Activated CD8-positive, alpha-beta memory T cell treated with anti-CD3 and anti-CD28 coated beads, Interleukin-2, amount 50 U/mL, for 24 hours (primary cell): ENCODE results near the gene CTNNA3.

ENCODE experiments used
- DNase-seq: peaks from one replicate; pipeline ENCODE4 v3.0.0-alpha.2; 2020; ENCODE audit errors: extremely low read depth

CTNNA3 gene

DNA sequence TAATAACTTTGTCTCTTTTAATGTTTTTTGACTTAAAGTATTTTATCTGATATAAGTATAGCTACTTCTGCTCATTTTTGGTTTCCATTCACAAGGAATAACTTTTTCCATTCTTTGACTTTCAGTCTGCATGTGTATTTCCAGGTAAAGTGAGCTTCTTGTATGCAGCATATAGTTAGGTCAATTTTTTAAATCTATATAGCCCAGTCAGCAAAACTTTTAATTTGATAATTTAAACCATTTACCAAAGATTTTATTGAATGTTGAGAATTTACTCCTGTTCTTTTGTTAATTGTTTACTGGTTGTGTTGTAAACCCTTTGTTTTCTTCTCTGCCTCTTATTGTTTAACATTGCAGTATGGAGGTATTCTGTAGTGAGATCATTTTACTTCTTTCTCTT, 1467.1 kb downstream of the CTNNA3 start:
- no peak for DNase-seq

DNA sequence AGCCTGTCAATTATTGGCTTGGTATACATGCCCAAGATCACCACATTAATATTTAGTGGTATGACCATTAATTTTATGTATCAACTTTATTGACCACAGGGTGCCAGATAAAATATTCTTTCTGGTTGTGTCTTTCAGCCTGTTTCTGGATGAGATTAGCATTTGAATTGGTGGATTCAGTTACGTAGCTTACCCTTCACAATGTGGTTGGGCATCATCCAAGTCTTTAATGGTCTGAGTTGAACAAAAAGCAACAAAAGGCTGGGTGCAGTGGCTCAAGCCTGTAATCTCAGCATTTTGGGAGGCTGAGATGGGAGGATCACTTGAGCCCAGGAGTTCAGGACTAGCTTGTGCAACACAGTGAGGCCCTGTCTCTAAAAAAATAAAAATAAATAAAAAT, 1472.3 kb downstream of the CTNNA3 start:
- no peak for DNase-seq

GRCh38 chr10:66222462-66223046, 1473.4 kb downstream of the CTNNA3 start:
- DNase-seq = no peak

DNA sequence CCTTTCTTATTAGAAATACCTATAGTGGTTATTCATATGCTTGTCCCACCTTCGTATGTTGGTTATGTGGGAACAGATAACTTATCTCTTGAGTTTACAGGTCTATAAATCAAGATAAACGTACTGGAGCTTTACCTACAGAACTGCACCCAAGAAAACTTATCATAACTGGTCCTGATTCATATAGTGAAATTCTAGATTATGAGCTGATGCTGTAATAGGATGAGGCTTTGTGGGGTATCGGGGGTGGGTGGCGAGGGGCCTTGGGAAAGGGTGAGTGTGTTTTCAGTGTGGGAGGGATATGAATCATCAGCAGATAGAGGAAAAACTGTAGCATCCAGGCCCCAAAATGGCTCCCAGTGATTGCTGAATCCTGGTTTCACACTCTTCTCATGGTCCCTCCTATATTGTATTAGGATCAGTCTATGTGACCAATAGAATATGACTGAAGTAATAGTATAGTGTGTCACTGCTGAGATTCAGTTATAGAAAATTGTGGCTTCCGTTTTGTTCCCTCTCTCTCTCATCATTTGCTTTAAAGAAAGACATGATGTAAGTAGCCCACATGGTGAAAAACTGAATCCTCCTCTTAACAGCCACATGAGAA, 1476.9 kb downstream of the CTNNA3 start:
- DNase-seq = no peak

- no peak for DNase-seq
Observed at GRCh38 chr10:66218289-66218688, 1477.7 kb downstream of the CTNNA3 start.

- no peak for DNase-seq
Observed at GRCh38 chr10:66215920-66216319, 1480.1 kb downstream of the CTNNA3 start.

- DNase-seq = no peak
Observed at GRCh38 chr10:66214721-66215404, 1481.1 kb downstream of the CTNNA3 start.

- DNase-seq = no peak
Observed at GRCh38 chr10:66209025-66209424, 1487.0 kb downstream of the CTNNA3 start.

DNA sequence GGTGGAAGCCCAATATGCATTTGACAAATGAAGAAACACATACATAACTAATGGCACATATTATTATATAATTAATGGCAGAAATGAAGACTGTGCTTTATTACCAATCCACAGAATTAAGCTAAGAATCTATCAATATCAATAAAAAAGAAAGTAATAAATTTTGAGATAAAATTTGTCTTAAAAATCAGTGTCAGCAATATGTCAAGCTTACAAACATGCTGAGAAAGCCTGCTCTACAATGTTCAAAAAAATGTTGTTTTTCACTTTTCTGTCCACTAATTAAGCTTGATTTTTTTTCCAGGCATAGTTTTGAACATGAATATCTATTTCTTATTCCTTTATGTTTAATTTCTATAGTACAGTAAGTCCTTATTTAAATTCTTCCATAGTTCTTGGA, 1491.2 kb downstream of the CTNNA3 start:
- DNase-seq = no peak

DNA sequence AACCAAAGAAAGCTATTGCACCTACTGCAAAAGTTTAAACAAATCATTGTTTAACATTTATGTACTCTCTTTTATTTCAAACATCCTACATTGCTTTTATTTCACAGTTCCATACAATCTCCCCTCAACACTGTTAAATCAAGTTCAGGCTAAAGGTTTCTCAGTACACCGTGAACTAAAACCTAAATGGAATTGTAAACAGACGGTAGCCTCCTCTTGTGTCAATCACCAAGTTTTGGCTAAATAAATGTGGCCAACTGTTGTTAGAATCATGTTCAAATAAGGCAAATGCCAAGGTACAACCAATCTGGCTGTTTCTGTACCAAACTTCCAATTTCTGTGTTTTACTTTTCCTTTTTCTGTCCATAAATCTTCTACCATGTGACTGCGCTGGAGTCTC, 1493.9 kb downstream of the CTNNA3 start:
- DNase-seq = no peak

- DNase-seq = no peak
Observed at GRCh38 chr10:66192162-66192831, 1503.7 kb downstream of the CTNNA3 start.

DNA sequence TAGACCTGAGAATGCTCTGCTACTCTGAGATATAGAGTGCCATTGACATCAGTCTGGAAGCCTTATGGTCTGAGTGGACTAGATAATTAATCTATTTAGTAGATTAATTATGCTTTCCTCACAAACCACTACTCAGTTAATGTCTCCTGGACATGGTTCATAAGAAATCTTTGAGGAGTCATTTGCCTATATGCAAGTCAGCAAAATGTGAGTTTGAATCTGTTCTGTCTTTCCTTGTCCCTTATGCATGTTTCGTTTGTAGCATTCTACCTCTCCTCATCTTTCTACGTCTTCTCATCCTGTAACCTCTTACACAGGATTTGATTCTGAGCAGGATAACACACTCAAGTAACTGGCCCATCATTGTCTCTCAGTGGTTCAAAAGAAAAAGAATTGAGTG, 1505.6 kb downstream of the CTNNA3 start:
- DNase-seq = no peak

- no peak for DNase-seq
Observed at GRCh38 chr10:66189271-66189670, 1506.7 kb downstream of the CTNNA3 start.

DNA sequence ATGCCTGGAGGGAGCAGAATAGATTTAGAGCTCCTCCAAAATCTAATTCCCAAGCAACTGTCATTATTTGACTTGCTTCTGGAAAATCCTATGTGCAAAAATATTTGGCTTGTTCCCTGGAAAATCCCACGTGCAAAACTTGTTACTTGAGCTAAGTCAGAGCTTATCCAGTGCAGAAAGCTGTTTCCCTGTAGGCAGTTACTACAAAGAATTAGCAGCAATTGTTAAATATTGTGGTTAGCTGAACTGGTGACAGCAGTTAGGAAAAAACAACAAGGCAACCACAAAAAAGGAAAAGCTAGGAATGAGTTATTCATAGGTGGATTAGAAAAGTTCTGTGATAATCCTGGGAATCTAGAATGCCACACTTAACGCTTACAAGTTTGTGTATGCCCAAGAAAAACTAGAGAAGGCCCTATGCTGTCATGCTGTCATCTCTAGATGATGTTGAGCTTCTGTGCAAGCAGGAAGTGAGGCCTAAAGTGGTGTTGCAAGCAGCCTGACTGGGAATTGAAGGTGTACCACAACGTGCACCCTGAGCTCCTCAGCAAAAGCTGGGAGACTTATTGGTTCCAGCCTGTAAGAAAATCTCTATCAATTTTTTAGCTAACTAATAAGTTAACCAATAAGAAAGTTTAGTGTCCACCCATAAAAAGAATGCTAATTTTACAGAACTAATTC, 1508.8 kb downstream of the CTNNA3 start:
- no peak for DNase-seq

GRCh38 chr10:66183028-66183427, 1513.0 kb downstream of the CTNNA3 start:
- DNase-seq = no peak

- DNase-seq = no peak
Observed at GRCh38 chr10:66180581-66181318, 1515.2 kb downstream of the CTNNA3 start.

- DNase-seq = no peak
Observed at GRCh38 chr10:66180021-66180420, 1516.0 kb downstream of the CTNNA3 start.

DNA sequence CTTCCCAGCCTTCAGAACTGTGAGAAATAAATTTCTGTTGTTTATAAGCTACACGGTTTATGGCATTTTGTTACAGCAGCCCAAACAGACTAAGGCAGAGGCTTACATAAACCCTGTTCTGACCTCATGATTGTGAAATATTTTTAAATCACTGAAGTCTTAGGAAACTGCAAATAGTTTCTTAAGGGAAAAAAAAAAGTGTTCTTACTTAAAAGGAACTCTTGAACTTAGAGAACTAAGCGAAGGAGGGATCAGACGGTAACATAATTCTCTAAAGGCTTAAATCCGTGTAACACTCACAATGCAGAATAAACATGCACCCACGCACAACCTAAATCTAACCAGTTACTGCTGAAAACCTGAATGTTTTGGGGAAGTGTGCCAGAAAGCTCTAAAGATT, 1519.2 kb downstream of the CTNNA3 start:
- no peak for DNase-seq

DNA sequence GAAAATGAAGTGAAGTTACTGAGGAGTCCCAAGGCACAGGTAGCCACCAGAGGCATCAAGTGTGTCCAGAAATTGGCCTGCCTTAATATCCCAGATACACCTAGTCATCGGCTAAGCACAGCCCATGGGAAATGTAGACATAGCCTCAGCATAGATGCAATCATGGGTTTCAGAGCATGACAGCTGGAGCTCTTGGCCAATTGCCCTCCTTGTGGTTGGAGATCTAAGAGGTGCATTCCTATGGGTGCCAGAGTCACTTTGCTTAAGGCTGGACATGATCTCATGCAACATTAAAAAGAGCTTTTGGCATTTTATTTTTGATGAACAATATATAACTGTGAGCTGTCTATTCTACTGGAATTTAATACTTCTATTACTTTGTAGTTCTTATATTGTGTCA, 1528.2 kb downstream of the CTNNA3 start:
- DNase-seq = no peak

DNA sequence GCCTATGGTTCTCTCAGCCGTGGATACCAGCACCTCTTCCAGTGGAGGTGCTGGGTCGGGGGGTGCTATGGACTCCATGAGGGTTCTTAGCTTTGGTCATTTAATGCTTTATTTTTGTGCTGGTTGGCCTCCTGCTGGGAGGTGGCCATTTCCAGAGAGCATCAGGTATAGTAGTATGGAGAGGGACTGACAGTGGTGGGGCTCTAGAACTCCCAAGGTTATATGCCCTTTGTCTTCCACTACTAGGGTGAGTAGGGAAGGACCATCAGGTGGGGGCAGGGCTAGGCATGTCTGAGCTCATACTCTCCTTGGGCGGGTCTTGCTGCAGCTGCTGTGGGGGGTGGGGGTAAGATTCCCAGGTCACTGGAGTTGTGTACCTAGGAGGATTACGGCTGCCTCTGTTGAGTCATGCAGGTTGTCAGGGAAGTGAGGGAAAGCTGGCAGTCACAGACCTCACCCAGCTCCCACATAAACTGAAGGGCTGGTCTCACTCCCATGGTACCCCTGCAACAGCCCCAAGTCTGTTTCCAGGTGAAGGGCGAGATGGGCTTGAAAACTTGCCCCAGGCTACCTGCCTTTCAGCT, 1533.3 kb downstream of the CTNNA3 start:
- no peak for DNase-seq

DNA sequence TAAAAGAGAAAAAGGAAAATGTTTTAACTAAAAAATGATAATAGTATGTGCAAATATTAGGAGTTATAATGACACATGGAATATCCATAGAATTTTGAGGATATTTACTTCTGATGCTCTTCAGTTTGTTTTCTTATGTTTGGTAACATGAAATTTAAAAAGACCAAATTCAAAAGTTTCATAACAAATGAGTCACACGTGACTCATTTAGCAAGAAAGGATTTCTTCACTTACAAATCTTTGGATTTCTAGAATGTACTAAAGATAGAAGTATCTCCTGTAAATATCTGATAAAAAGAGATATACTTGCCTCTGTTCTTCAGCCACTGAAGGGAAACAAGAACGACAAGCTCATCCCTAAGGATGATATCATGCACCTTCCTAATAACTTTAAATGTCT, 1544.6 kb downstream of the CTNNA3 start:
- DNase-seq = no peak
